Measurements from ENCODE around the gene DEDD.

DEDD gene

DNA sequence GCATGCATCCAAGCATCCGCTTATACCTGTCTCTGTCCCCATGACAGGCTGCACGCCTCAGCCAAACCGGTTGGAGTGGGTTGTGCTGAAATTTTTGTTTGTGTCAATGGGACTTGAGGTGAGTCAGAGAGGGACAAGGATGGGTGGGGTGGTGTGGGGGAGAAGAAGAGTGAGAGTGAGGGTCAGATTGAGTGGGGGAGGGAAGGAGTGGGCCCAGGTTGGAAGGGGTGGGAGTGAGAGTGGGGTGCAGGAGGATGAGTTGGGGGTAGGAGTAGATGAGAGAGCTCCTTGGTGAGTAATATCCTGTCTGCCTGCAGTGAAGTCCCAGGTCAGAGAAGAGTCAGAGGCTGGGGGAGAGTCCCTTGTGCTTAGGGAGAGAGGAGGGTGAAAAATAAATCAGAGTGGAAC is 39.8 kb downstream of the DEDD start:
- DNase-seq (ENCODE audit: low read depth) = no peak

DNA sequence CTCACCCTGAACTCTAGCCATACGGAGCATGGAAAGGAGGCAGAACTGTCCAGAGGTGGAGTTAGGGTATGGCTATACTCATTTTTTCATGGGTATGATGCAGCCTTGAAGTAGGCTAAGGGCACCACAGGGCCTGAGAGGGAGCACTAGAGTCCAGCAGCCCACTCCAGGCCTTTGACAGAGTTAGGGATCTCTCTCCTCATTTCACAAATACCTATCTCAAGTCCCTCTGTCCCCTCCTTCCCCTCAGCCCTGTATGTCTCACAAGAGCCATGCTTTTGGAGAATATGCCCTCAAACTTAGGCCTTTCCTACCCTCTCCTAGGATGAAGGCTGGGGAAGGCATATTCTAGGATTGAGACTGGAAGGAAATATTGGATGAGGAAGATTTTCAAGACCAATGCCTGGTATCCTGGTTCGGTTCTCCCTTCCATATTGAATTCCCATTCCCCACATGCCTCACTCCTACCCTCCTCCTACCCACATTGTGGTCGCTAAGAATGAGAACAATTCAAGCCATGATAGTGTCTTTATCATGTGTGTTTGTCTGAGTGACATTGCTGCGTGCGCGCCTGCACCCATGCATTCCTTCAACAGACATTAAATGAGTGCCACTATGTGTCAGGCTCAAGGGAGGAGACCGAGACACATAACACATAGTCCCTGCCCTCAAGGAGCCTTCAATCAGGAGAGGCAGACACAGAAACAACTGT is 40.5 kb downstream of the DEDD start:
- DNase-seq (ENCODE audit: low read depth) = no peak

DNA sequence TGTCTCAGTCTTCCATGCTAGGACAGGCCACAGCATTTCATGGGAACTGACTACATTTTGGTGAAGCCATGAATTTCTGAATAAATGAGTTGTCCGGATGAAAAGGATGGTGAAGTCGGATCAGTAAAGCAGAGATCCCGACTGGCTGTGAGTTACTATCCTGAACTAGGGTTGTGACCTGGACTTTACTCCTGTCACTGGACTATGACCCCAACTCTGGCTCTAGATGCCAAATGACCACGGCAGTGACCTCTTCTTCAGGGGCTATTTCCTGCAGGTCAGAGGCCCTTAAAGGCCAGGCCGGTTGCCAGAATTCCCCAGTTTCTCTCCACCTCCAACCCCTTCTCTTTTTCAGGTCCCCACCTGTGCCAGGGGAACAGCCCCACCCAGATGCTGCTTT is 41.4 kb downstream of the DEDD start:
- no peak for DNase-seq (ENCODE audit: low read depth)

DNA sequence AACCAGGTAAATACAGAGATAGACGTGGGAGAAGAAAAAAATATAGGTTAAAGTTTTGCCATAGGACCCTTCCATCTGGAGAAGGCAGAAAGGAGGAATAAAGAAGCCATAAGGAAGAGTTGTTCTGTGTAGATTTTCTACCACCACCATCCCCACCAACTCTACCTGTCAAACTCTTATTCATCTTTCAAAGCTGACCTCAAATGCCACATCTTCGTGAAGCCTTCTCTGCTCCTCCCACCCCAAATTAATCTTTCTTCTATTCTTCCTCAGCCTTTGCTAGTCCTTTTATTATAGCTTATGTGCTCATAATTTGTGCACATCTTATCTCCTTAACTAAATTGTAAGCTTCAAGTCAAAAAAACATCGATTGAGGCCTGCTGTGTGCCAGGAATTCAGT is 41.9 kb downstream of the DEDD start:
- no peak for DNase-seq (ENCODE audit: low read depth)

DNA sequence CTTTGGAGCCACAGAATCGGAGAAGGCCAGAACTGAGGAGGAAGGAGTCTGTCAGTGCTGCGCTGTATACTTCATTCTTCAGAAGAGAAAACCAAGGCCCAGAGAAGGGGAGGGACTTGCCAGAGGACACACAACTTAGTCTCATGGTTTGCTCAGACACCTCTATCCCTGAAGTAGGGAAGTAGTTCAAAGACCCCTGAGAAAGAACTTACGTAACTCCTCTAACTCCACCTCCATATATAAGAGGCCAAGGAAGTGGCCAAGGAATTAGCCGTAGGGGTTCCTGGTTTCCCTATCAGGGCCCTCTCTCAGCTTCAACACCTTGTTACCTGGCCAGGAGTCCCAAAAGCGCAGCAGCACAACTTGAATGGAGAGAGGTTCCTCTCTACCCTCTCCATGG is 42.5 kb downstream of the DEDD start:
- DNase-seq (ENCODE audit: low read depth) = no peak

DNA sequence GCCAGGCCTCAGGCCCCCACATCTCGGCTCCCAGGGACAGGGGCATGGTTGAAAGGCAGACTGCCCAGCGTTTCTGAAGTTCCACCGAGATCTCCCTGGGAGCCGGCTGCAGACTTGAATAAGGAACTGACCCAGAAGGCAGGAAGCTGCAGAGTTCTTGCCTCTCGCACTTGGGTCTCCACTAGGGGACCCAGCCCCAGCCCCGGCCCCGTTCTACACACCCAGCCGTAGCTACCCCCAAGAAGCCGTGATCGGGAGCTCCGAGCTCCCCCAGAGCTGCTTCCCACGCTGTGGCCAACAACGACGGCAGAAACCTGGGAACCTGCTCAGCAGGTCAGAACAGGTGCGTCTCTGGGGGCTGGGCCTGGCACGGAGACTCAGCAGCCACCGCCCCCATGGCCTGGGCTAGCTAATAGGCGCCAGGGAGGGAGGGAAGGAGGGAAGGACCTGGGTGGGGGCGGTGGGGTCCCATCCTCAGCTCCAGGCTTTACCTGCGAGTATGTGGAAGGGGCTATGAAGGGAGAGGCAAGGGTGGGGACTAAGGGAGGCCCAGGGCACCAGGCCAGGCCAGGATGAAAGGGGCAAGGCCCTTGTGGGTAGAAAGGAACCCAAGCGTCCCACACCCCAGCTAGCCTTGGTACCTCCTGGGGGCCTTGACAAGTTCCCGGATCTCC is 43.1 kb downstream of the DEDD start, which contains the start of gene NECTIN4:
NECTIN4 (minus strand) TSS at position 308 of the 674 bp plus-strand sequence; CDS start at position 46, 262 bp downstream.
- no peak for DNase-seq (ENCODE audit: low read depth)

DNA sequence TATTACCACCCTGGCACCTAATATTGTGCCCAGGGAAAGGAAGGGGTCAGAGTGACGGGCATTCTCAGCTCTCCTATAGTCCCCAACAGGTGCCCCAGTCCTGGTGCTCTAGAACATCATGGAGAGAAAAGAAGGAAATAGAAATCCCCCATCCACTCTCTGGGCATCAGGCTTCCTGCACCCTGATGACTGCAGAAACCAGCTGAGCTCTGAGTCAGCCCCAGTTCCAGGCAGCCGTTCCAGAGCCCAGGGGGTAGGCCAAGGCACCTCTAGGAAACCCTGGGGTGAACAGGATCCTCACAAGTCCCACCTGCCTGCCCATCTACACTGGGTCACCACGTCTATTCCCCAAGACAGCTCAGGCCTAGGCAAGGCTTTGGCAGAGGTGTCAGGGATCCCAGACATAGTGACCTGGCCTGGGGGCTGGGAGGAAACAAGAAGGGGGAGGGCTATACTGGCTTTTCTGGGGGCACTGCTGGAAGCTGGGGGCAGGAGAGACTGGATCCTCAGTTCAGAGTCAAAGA is 43.8 kb downstream of the DEDD start:
- DNase-seq (ENCODE audit: low read depth) = no peak

DNA sequence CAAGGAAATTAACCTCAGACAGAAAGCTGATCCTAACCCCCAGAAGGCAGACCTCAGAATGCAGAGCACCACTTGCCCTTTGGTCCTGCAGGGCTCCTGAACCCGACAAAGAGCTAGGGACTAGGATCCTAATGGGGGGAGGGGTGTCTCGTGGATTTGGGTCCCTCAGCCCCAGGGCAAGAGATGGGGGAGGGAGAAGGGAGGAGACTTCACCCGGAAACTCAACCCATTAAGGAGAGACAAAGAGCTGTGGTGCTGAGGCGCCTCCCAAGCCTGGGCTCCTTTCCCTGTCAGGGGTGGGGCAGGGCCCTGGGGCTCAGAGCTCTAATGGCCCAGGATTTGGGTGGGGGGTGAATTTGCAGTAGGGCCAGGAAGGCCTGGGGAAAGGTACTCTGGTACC is 46.0 kb downstream of the DEDD start:
- DNase-seq (ENCODE audit: low read depth) = no peak

DNA sequence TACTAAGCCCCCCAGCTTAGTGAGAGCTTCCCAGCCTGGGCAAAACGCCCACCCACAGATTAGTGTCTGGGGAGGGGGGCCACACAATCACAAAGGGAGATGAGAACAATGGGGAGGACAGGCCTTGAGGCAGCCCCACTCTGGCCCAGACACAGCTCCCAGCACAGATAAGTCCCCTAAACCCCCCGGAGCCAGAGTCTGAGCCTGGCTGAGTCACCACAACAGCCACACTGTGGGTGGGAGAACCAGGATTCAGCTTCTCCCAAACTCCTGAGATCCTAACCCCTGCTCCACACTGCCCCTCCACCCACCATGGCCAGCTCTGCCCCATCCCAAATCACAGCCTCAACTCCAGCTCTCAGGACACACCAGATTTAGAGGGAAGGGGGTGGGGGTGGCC is 47.3 kb downstream of the DEDD start:
- no peak for DNase-seq (ENCODE audit: low read depth)

DNA sequence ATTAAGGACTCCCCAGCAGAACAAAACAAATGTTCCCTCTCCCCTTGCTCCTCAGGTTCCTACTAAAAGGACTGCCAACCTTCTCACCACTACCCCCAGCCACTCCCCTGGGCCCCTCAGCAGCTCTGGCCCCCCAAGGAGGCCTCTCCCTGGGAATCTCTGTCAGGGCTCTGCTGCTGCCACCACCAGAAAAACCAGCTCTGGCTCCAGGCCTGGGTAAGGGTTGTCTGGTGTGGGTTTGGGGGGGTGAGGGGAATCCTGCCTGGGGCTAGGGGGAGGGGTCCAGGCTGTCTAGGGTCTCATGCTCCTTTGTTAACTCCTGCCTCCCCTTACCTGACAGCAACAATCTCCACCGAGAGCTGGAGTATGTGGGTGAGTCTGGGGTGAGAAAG is 47.9 kb downstream of the DEDD start:
- no peak for DNase-seq (ENCODE audit: low read depth)

DNA sequence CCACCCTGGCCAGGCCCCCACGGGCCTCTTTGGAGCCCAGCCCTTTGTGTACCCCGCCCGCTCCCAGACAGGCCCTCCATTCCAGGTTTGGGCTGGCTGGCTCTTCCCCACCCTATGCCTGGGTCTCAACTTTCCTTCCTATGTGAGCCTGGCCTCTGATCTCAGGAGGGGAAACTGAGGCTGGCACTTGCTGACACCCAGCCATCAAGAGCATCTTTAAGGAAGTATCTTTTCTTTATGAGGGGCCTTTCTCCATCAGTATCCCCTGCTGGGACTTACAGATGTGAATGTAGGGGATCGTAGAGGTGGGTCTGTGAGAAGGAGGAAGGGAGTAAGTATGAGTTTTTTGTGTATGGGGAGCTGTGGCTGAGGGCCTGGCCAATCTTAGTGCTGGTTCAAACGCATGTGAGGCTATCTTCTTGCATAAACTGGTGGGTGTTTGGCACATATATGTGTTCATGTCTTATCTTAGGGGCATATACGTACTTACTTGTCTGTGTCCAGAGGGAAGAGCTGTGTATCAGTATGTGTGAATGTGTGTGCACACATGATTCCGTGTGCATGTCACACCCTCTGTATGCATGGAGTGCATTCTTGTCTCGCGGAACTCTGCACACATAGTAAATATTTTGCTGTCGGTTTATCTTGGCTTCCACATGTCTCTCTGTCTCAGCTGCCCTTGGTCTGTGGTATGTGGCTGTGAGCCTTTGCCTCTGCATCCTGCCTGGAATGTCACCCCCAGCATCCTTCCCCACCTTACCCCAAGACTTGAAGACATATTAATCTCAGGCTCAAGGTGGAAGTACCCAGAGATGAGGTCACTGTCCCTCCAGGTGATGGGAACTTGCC is 48.5 kb downstream of the DEDD start:
- DNase-seq (ENCODE audit: low read depth) = no peak

DNA sequence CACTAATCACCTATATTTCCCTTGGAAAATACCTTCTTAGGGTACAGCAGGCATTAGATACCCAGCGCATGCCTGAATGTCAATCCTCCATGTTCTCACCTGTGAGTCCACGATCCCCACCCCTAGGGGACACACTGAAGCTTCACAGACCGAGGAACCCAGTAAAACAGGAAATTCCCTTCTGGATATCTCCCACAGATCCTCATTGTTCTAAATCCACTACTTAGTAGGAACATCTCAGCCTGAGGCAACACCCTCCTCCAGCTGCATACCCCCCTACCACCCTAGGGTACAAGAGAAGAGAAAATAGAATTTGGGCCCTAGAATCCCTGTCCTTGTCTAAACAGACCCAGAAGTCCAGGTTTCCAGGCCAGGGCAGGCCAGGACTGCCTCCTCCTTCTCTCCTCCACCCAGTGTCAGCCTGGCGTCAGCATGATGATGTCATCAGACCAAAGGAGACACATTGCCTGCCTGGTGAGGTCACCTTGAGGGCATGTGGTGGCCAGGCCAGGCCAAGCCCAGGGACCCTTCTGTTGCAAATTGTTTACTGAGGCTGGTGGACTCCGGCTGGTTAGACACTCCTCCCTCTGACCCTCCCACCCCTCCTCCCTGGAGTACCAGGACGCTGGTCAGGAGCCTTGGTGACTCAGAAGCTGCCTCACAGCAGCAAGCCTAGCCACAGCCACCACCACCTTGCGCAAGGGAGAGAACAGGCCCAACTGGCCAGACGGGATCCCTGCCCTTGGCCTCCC is 49.3 kb downstream of the DEDD start:
- DNase-seq (ENCODE audit: low read depth) = peak; percentile 57

DNA sequence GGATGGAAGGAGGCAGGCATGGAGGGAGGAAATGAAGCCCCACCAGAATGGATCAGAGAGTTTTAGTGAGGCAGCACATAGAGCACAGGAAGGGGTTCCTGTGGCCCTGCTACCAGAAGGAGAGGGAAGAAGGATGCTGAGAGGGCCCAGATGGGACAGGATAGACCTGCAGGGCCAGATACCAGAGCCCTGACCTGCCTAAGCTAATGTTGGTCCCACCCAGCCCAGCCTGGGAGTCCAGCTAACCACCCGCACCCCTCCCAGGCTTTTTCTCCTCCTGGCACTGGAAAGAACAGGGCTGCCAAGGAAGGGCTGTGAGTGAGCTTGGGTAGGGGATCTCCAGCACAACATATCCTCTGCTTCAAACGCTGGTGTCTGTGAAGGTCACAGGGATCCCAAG is 50.0 kb downstream of the DEDD start:
- no peak for DNase-seq (ENCODE audit: low read depth)

DNA sequence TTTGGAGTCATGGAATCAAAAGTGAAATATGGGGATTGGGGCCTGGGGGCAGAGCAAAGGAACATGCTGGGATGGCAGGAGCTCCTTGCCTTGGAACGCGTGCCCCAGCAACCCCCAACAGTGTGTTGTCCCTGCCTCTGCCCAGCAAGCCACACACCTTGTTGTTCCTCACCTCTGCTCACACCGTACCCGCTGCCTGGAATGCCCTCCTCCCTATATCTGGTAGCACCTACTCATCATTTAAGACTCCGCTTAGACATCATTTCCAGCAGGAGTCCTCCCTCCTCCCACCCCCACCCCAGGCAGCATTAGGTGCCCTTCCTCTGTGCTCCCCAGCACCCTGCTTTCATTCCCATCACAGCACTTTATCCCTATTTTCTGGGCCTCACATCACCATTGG is 50.9 kb downstream of the DEDD start:
- no peak for DNase-seq (ENCODE audit: low read depth)

DNA sequence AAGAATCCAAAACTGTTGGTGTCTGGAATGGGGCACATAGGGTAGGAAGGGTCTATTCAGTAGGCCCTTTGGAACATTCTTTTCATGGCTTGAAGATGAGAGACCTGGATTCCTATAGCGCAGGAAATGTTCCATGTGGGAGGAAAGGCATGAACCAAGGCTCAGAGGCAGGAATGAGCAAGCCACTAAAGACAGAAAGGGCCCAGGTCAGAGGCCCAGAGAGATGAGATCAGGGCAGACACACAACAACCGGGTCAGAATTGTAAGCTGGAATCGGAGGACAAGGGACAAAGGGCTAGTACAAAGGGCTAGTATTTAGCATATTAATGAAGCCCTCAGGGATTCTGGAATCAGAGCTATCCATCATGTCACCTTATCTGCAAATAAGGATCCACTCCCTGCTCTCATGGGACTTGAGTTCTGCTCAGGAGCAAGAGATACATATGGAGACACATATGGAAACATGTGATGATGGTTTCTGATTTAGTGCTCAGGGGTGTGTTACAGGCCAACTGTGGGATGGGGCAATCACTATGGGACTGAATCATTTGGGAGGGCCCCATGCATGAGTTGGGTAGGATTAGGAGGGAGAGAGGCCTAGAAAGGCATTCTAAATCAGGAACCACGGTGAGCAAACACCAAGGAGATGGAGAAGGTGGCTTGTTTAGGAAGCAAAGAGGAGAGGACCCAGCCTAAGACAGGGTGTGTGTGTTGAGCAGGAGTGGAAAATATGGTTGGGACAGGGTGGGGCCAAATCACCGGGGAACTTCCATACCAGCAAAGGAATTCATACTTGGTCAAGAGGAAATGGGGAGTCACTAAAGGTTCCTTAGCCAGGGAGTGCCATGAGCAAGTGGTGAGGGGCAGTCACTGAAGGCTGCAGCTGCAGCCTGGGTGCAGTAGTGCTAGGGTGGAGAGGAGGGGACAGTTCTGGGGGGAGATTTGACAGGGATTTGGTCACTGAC is 51.7 kb downstream of the DEDD start:
- no peak for DNase-seq (ENCODE audit: low read depth)

DNA sequence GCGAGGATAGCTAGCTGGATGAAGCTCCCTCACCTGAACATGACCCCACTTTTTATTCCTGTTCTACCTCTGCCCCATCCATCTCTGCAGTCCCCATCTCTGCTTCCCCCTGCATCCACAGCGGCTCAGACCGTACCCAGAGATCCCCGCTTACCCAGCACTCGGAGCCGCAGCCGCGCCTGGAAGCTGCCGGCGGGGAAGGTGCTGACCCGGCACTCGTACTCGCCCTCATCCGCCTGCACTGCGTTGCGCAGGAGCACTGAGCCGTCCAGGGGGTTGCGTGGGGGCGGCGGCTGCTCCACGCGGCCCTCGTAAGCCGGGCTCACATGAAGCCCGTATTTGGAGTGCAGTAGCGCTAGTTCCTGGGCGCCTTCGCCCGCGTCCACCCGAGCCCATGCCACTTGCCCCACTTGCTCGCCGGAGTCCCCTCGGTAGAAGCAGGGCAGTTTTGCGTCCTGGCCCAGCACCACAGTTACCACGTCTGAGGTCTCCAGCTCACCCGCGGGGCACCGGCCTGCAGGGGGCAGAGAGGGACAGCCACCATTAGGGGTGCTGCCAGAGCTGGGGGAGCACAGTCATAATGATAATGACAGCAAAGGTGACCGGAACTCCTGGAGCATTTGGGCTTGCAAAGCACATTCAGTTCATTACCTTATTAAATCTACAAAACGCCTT is 52.9 kb downstream of the DEDD start:
- no peak for DNase-seq (ENCODE audit: low read depth)

DNA sequence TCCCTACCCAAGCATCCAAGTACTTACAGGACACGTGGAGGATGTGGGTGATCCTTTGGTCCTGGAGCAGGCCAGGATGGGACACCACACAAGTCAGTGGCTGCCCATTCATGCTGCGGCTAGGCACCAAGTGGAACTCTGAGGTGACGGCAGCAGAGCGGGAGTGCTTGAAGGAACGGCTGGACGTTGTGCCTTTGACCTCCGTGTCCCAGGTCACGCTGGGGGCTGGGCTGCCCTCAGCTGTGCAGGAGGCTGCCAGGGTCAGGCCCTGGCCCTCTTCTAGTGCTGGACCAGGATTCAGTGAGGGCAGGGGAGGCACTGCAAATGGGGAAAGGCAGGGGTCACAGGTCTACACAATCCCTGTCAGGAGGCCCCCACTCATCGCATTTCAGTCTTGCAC is 55.0 kb downstream of the DEDD start:
- DNase-seq (ENCODE audit: low read depth) = no peak

DNA sequence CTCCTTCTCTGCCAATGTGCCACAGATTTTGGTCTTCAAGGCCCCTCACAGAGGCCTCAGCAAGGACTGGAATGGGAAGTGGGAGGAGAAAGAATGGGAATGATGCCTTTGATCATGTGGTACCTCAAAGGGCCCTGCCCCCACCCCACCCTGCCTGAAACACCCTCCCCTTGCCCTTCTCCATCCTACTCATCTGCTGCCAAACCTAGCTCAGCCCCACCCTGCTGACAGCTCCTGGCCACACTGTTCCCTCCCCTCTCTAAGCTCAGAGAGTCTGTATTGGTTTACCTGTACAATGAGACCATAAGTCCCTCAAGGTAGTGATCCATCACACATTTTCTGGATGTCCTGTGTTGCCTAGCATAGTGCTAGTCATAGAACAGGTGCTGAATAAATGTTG is 56.1 kb downstream of the DEDD start:
- DNase-seq (ENCODE audit: low read depth) = no peak

DNA sequence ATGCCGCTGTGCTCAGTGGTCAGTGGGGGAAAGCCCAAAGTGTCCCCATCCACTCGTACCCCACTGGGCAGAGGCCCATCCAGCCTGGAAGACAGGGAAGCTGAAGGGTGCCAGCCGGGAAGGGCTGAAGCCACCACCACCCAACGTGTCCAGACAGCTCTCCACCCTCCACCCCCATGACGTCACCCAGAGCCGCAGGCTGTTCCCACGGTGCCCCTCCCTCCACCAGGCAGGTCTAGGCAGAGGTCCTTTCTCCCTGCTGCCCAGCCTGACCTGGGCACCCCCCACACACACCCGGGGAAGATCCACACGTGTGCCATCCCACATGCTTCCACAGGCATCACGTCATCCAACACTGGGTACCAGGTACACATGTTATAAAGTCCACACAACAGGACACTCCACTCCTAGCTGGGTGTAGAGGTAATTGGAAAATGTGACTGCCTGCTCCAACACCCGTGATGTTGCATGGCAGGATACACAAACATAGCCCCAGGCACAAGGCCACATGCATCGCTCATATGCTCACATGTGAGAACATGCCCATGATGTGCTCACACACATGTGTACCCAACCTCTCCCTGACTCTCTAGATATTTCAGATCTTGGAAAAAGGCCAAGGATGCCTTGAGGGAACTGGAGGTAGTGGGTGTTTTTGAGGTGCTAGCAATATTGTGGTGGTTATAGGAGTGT is 57.6 kb downstream of the DEDD start:
- no peak for DNase-seq (ENCODE audit: low read depth)
